Neutrophil (primary cell): ENCODE measurements around the gene GALNS.
"Not testable (repeated sequence)": the region's sequence is repeated elsewhere in the genome, so short reads cannot be mapped to it uniquely, and the experiment has no call there.

Experiments used
- H3K27ac ChIP-seq: fragments of 200-600 bp; sonication (generic); 2 replicates; pipeline ENCODE4 v1.5.1; 2016; ENCODE audit warnings: mild to moderate bottlenecking, moderate library complexity
- H3K27me3 ChIP-seq: fragments of 200-600 bp; sonication (generic); 2 replicates; pipeline ENCODE4 v1.6.0; 2016; ENCODE audit warnings: mild to moderate bottlenecking
- H3K36me3 ChIP-seq: fragments of 200-600 bp; sonication (generic); 2 replicates; pipeline ENCODE4 v1.5.1; 2017
- H3K4me1 ChIP-seq, 2 experiments: fragments of 200-600 bp in 1 of 2; sonication (generic) in 1 of 2; 1 replicate in 1 of 2; 2 replicates in 1 of 2; pipeline versions ENCODE4 v1.5.1 to v1.6.1; 2013 to 2016; ENCODE audit warnings: low read depth in 1 of 2, low read length in 1 of 2, mild to moderate bottlenecking in 1 of 2, moderate library complexity in 1 of 2; ENCODE audit not compliant: control insufficient read depth in 1 of 2, insufficient read depth in 1 of 2
- H3K4me3 ChIP-seq, 2 experiments: fragments of 200-600 bp in 1 of 2; sonication (generic) in 1 of 2; 1 replicate in 1 of 2; 2 replicates in 1 of 2; pipeline ENCODE4 v1.5.1; 2013 to 2016; ENCODE audit warnings: low read depth in 1 of 2, low read length in 1 of 2, mild to moderate bottlenecking in 1 of 2, moderate library complexity in 1 of 2
- H3K9me3 ChIP-seq: fragments of 200-600 bp; sonication (generic); 2 replicates; pipeline ENCODE4 v1.5.1; 2016
- TF ChIP-seq, protein P1 (sequence below): fragments of 200-600 bp; sonication (generic); IDR thresholded peaks from 2 replicates; pipeline ENCODE4 v1.5.1; 2016; ENCODE audit warnings: antibody characterized with exemption

Gene GALNS

DNA sequence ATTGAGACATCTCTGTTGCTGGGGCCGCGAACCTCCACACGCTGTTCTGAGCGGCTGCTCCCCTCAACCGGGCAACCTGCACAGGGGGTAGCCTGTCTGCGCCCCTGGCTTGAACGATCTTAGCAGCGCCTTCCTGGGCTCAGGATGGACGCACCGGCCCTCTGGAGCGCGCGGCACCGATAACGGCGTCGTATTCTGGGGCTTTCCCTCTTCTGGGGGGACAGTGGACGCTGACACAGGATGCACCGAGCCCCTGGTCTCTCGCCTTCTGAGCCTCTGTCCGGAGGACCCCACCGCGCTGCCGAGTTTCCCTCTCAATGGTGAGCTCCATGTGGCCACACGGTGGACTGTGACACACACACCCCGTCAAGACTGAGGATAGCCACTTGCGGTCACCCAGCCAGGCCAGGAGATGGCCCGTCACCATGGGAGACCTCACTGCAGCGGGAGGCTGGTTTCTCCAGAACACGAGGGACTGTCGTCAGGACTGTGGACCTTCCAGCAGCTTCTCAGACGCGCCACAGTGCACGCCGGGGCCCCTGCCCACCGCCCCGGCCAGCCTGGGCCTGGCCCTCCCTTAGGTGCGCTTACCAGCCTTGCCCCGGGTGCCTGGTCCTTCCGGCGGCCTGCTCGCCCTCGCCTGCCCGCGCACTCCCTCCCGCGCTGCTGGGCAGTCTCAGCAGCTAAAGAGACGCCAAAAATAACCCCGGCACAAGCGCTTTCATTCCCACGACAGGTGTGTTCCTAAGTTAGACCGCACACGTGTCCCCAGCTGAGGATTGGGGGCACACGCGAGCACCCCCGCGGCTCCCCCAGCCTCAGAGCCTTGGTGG lies 39.7 kb upstream of the GALNS start:
- no peak overlapping the region for H3K4me3 ChIP-seq
- TF ChIP-seq, protein P1, sequence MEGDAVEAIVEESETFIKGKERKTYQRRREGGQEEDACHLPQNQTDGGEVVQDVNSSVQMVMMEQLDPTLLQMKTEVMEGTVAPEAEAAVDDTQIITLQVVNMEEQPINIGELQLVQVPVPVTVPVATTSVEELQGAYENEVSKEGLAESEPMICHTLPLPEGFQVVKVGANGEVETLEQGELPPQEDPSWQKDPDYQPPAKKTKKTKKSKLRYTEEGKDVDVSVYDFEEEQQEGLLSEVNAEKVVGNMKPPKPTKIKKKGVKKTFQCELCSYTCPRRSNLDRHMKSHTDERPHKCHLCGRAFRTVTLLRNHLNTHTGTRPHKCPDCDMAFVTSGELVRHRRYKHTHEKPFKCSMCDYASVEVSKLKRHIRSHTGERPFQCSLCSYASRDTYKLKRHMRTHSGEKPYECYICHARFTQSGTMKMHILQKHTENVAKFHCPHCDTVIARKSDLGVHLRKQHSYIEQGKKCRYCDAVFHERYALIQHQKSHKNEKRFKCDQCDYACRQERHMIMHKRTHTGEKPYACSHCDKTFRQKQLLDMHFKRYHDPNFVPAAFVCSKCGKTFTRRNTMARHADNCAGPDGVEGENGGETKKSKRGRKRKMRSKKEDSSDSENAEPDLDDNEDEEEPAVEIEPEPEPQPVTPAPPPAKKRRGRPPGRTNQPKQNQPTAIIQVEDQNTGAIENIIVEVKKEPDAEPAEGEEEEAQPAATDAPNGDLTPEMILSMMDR: no peak

DNA sequence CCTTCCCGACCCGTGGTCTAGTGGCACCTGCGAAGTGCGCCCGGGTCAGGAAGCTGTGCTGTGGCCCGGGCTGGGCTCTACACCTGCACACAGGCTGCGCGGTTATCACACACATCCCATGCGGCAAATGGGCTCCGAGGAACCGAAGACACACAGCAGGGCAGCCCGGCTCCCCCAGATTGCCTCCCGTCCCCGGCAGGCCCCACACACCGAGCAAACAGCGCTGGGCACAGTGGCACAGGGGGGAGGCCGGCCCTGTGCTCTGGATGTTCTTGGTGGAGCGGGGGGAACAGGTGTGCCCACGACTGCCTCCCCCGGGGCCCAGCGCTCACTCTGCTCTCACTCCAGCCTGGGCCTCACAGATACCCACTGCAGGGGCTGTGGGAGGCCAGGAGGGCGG lies 38.6 kb upstream of the GALNS start:
- Histone ChIP-seq H3K36me3 (peaks cover 91% of the 10 kb centered on the region), H3K27me3 (no peaks in the 10 kb centered on the region), H3K4me1 (no peaks in the 10 kb centered on the region), H3K9me3 (peaks cover under 1% of the 10 kb centered on the region), H3K27ac (no peak overlapping the region), H3K4me3 (no peak overlapping the region)
- TF ChIP-seq, protein P1: no peak

More for the DNA sequence above, 39.7 kb upstream of the GALNS start:
- no peaks in the 10 kb centered on the region for H3K27me3 ChIP-seq
- H3K27ac ChIP-seq: no peak overlapping the region
- peaks cover 91% of the 10 kb centered on the region for H3K36me3 ChIP-seq
- H3K4me1 ChIP-seq: no peaks in the 10 kb centered on the region
- H3K9me3 ChIP-seq: no peaks in the 10 kb centered on the region

DNA sequence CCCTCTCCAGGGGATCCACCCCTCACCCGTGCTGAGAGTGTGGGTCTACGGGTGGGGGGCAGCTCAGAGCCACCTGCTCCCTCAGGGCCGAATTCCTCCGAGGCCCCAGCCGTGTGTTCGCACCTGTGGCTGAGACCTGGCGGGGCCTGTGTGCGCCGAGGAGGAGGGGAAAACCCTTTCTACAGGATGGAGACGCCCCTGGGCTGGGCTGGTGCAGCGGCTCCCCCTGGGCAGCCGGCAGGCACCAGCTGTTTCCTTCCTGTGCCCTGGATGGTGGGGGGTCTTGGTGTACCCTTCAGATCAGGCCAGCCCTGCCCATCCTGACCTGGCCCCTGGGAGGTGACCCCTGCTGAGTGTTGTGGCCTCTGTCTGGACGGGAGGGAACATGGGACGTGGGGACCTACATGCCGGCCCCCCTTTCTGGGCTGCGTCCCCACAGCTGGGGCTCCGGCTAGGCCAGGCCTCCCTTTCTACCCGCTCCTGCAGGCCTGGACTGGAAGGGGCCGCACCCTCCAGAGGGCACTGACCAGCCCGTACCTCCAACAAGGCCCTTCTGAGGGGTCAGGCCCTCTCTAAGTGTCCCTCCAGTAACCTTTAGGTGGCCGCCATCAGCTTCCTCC lies 38.0 kb upstream of the GALNS start:
- Histone ChIP-seq H3K4me1 (no peaks in the 10 kb centered on the region), H3K27ac (no peak overlapping the region), H3K27me3 (no peaks in the 10 kb centered on the region), H3K9me3 (peaks cover 5% of the 10 kb centered on the region), H3K4me3 (no peak overlapping the region), H3K36me3 (peaks cover 91% of the 10 kb centered on the region)
- TF ChIP-seq, protein P1: no peak

DNA sequence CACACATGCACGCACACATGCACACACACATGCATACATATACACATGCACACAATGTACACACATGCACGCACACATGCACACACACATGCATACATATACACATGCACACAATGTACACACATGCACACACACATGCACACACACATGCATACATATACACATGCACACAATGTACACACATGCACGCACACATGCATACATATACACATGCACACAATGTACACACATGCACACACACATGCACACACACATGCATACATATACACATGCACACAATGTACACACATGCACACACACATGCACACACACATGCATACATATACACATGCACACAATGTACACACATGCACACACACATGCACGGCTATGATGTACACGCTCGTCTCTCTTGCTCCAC lies 37.5 kb upstream of the GALNS start:
- H3K4me1 ChIP-seq, H3K27me3 ChIP-seq, H3K4me3 ChIP-seq, H3K27ac ChIP-seq, H3K9me3 ChIP-seq: not testable (repeated sequence)
- H3K36me3 ChIP-seq: peaks cover 91% of the 10 kb centered on the region

DNA sequence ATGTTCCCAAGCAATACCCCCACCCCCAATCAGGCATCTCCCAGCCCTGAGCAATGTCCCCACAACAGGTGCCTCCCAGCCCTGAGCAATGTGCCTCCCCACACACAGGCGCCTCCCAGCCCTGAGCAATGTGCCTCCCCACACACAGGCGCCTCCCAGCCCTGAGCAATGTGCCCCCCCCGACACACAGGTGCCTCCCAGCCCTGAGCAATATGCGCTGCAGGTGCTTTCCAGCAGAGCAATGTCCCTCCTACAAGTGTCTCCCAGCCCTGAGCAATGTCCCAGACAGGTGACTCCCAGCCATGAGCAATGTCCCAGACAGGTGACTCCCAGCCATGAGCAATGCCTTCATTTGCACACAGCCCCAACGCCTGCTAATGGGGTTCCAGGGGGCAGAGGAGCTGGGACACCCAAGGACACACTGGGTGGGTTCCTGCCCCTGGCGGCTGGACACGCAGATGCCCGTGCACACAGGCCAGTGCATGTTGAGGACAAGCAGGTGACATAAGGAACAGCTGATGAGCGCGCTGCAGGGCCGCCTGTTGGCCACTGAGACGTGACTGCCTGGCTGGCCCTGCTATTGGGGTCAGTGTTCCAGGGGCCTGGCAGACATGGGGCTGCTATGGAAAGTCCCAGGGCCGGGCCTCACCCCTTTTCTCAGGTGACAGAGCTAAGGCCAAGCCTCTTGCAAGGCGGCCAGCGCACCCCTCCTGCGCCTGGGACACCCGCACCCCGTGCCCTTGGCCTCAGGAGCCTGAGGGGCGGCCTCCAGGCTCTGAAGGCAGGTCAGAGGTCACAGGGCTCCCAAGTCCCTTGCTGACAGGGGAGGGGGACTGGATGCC lies 36.6 kb upstream of the GALNS start:
- Histone ChIP-seq H3K4me3 (no peak overlapping the region), H3K27ac (no peak overlapping the region), H3K36me3 (peaks cover 87% of the 10 kb centered on the region), H3K9me3 (peaks cover 5% of the 10 kb centered on the region), H3K27me3 (no peaks in the 10 kb centered on the region), H3K4me1 (no peaks in the 10 kb centered on the region)
- TF ChIP-seq, protein P1: no peak
